ENCODE results near the gene SEPTIN5. TPM values are rescaled to one million over a fixed set of nuclear protein-coding genes. Genes with fewer than 3 reads are reported as not detected.
A peak's percentile ranks its signal among the peaks of the same experiment; 100 is the strongest.

The SEPTIN5 gene
- total RNA-seq, 1 donor from 2014 or later = 123 TPM

- intact Hi-C loops (cut with DNase I) = loop anchor here (2.0 kb wide), 1 partner anchor 37 kb away; no protein-coding TSS in a partner anchor
- DNase-seq (peak; percentile 40), ATAC-seq (ENCODE audit: poor library complexity) (no peak)
Measured at GRCh38 chr22:19716041-19716828, 1.9 kb downstream of the SEPTIN5 start.

- no peak for ATAC-seq (ENCODE audit: poor library complexity)
- peak; percentile 27 for DNase-seq
- intact Hi-C loops (cut with DNase I) = loop anchor here (2.0 kb wide), 1 partner anchor 38 kb away; no protein-coding TSS in a partner anchor
Measured at GRCh38 chr22:19716829-19717105, 2.5 kb downstream of the SEPTIN5 start.

GRCh38 chr22:19717181-19717580 lies 2.9 kb downstream of the SEPTIN5 start:
- intact Hi-C loops (cut with DNase I) = loop anchor here (2.0 kb wide), 1 partner anchor 38 kb away; no protein-coding TSS in a partner anchor
- ATAC-seq (ENCODE audit: poor library complexity) = no peak
- peak; percentile 42 for DNase-seq

- intact Hi-C loops (cut with DNase I) = loop anchor here (2.0 kb wide), 1 partner anchor 39 kb away; no protein-coding TSS in a partner anchor
Measured at GRCh38 chr22:19717691-19718455, 3.6 kb downstream of the SEPTIN5 start.

GRCh38 chr22:19718456-19719049 lies 4.2 kb downstream of the SEPTIN5 start:
- intact Hi-C loops (cut with DNase I) = no loop called here
- DNase-seq (no peak), ATAC-seq (ENCODE audit: poor library complexity) (no peak)

More at GRCh38 chr22:19717691-19718455, 3.6 kb downstream of the SEPTIN5 start:
- ATAC-seq (ENCODE audit: poor library complexity) (peak; percentile 81), DNase-seq (peak; percentile 90)

- DNase-seq = peak; percentile 66
- intact Hi-C loops (cut with DNase I) = no loop called here
- peak; percentile 32 for ATAC-seq (ENCODE audit: poor library complexity)
Measured at GRCh38 chr22:19719050-19719482, 4.8 kb downstream of the SEPTIN5 start.

- DNase-seq = no peak
- intact Hi-C loops (cut with DNase I) = no loop called here
- no peak for ATAC-seq (ENCODE audit: poor library complexity)
Measured at GRCh38 chr22:19719488-19720021, 5.3 kb downstream of the SEPTIN5 start.

GRCh38 chr22:19720150-19720827 lies 6.0 kb downstream of the SEPTIN5 start:
- intact Hi-C loops (cut with DNase I) = no loop called here
- no peak for DNase-seq
- no peak for ATAC-seq (ENCODE audit: poor library complexity)

GRCh38 chr22:19720999-19721329 lies 6.7 kb downstream of the SEPTIN5 start:
- DNase-seq (no peak), ATAC-seq (ENCODE audit: poor library complexity) (no peak)
- intact Hi-C loops (cut with DNase I) = no loop called here

- intact Hi-C loops (cut with DNase I) = no loop called here
- DNase-seq (no peak), ATAC-seq (ENCODE audit: poor library complexity) (no peak)
Measured at GRCh38 chr22:19721330-19722177, 7.3 kb downstream of the SEPTIN5 start.

GRCh38 chr22:19722178-19722981 lies 8.1 kb downstream of the SEPTIN5 start:
- intact Hi-C loops (cut with DNase I) = no loop called here
- ATAC-seq (ENCODE audit: poor library complexity) (peak; percentile 3), DNase-seq (no peak)

- DNase-seq = no peak
- peak; percentile 3 for ATAC-seq (ENCODE audit: poor library complexity)
- intact Hi-C loops (cut with DNase I) = no loop called here
Measured at GRCh38 chr22:19722982-19723231, 8.6 kb downstream of the SEPTIN5 start.

GRCh38 chr22:19723232-19723982 lies 9.1 kb downstream of the SEPTIN5 start, which contains the start of gene GP1BB:
Gene GP1BB (plus strand): TSS chr22:19723539. CDS start chr22:19723570, 31 bp downstream.
- intact Hi-C loops (cut with DNase I) = no loop called here
- ATAC-seq (ENCODE audit: poor library complexity) (peak; percentile 73), DNase-seq (peak; percentile 79)

GRCh38 chr22:19723983-19724827 lies 9.9 kb downstream of the SEPTIN5 start:
- intact Hi-C loops (cut with DNase I) = no loop called here
- ATAC-seq (ENCODE audit: poor library complexity) (peak; percentile 36), DNase-seq (no peak)

- ATAC-seq (ENCODE audit: poor library complexity) (no peak), DNase-seq (no peak)
- intact Hi-C loops (cut with DNase I) = loop anchor here (5.0 kb wide), 1 partner anchor 127 kb away; the partner anchor contains the start of genes GNB1L and RTL10
Measured at GRCh38 chr22:19724927-19725661, 10.8 kb downstream of the SEPTIN5 start.

Data from Right ventricle myocardium superior (tissue), 1 donor.